Left renal cortex interstitium (tissue), 4 donors: Measurements from ENCODE around the gene BCAS3. TPM values are rescaled to one million over a fixed set of nuclear protein-coding genes. Genes with fewer than 3 reads are reported as not detected.
"Not testable (repeated sequence)": the region's sequence is repeated elsewhere in the genome, so short reads cannot be mapped to it uniquely, and the experiment has no call there.

Experiments
- DNase-seq, 4 donors: peaks; one replicate each; pipeline ENCODE4 v3.0.0-alpha.2; 2013; ENCODE audit warnings: low read depth in 4 of 4, low spot score in 2 of 4, missing footprints in 1 of 4
- polyA plus RNA-seq, 4 donors: library from polyadenylated mRNA; unstranded; fragments of 120-200 nt; gene quantifications; one replicate each; pipeline ENCODE4 v1.2.1, GENCODE V29; 2013; ENCODE audit not compliant: insufficient read length in 4 of 4

The BCAS3 gene
- polyA plus RNA-seq, 4 donors = 28.0 to 30.8 (median 29.6) TPM

DNA sequence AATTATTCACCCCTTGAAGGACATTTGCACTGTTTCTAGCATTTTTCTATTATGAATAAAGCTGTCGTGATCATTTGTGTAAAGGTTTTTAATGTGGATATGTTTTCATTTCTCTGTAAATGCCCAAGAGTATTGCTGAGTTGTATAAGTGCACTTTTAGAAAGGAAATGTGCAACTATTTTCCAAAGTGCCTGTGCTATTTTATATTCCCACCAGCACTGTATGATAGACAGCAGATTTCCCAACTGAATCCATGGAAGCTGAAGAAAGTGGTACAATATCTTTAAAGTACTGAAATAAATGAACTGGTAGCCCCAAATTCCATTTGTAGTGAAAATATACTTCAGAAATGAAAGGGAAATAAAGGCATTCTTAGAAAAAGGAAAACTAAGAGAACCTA, 238.4 kb downstream of the BCAS3 start:
- no peak for DNase-seq

DNA sequence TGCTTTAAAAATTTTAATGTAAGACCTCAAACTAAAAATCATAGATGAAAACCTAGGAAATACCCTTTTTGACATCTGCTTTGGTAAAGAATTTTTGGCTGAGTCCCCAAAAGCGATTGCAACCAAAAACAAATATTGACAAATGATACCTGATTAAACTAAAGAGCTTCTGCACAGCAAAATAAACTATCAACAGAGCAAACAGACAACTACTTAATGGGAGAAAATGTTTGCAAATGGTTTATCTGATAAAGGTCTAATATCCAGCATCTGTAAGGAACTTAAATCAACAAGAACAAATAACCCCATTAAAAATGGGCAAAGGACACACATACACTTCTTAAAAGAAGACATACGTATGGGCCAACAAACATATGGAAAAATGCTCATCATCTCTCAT, 242.5 kb downstream of the BCAS3 start:
- no peak for DNase-seq

DNA sequence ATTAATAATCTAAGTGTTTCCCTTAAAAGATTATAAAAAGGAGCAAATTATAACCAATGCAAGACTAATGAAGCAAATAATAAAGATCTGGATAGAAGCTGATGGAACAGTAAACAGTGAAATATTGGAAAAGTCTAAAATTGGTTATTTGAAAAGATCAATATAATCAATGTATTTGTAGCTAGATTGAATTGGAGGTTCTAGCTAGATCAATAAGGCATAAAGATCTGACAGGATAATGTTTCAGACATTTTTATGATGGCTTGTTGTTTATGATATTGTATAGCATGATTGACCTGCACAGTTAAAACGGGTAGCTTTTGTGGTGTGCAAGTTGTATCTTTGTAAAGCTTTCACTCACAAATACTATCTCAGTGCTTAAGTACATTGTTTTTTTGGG, 245.3 kb downstream of the BCAS3 start:
- DNase-seq = no peak

DNA sequence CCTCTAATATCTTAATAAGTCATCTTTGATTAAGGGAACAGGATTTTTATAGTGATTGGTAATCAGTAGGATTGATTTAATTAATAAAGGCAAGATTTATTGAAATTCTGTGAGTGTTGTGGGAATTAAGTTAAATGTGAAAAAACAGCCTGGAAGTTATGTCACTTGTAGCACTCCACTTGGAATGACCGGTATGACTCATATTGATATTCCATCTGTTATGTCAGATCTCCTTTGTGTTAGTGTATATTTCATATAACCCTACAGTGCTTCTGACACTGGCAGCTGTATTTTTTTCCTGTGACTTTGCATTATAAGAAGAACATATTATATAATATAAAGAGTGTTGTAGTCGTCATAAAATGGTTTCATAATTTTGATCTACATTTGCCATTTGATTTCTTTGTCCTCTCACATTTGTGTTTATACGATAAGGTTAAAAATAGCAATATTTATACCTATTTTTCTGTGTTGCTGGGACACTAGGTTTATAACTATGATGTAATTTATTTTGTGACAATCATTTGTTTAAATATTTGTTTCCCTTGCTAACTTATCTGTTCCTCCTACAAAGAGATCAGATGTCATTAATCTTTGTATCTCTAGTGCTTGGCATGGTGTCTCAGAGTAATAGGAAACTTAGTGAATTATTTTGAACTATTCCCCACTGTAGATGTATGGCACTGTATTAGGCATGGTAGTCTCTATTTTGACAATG, 249.0 kb downstream of the BCAS3 start:
- DNase-seq = no peak

DNA sequence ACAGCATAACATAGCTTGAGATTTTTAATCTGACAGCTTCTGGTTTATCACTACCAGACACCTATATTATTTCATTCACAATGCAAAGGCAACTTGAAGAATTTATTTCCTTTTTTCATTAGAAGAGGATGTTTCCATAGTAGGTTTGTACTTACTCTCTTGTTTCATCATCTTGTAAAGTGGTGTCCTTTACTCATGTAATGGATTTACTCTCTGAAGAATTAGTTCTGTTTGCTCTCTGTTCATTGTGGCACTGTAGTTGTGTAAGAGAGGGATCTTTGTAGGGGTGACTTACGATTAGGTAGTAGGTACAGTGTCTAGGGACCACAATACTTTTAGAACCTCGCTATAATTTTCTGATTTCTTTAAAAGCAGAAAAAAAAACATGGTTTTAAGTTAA, 256.1 kb downstream of the BCAS3 start:
- no peak for DNase-seq

DNA sequence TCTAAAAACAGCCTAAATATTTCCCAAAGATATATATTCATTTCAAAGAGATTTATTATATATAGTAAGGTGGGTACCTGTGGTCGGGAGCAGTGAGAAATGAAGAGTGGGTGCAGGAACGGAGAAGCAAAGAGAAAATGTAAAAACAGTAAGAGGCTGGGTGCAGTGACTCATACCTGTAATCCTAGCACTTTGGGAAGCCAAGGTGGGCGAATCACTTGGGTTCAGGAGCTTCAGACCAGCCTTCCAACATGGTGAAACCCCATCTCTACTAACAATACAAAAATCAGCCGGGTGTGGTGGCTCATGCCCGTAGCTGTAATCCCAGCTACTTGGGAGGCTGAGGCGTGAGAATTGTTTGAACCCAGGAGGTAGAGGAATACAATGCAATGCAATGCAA, 257.1 kb downstream of the BCAS3 start:
- DNase-seq = no peak

DNA sequence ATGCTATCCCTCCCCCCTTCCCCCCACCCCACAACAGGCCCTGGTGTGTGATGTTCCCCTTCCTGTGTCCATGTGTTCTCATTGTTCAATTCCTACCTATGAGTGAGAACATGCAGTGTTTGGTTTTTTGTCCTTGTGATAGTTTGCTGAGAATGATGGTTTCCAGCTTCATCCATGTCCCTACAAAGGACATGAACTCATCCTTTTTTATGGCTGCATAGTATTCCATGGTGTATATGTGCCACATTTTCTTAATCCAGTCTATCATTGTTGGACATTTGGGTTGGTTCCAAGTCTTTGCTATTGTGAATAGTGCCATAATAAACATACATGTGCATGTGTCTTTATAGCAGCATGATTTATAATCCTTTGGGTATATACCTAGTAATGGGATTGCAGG, 258.3 kb downstream of the BCAS3 start:
- DNase-seq = not testable (repeated sequence)

DNA sequence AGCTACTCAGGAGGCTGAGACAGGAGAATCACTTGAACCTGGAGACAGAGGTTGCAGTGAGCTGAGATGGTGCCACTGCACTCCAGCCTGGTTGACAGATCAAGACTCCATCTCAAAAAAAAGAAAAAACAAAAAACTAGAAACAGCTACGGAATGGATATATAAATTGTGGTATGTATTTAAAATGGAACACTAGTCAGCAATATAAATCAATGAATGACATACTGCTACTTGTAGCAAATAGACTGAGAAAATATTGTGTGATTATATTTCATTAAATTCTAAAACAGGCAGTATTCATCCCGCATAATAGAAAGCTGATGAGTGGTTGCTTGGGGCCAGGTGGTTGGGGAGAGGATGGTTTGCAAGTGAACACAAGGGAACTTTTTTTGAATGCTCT, 261.7 kb downstream of the BCAS3 start:
- DNase-seq = no peak

DNA sequence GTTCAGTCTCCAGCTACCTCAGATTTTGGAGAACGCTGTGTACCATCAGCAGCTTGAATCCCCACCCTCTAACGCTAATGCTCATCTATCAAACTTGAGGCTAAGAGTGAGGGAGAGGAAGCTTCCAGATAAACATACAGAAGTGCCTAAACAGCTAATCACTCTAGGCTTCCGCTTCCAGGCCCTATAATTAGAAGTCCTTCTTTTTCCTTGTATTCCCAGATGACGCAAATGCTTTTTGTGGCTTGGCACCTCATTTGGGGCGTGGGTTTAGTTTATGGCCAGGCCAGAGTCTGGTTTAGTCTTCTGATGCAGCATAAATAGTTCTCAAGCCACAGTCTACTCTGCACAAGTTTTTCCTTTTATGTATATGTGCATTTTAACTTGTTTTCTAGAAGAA, 263.4 kb downstream of the BCAS3 start:
- peak in 1 of 4 donors; percentile 9 for DNase-seq

DNA sequence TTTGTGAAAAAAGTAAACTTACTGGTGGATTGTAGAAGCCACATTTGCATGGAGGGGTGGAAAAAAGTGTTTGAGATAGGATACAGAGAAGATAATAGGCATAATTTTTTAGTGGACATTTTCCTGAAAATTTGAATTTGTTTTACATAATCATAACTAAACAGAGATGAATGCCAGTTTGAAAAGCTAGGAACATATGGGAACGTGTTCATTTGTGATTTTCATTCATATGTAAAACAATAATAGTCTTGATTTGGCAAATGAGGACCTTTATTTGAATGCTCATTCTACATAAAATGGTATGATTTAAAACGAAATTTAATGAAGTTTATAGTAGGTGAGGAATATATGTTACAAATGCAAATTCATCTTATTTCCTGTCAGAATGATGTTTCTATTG, 263.9 kb downstream of the BCAS3 start:
- no peak for DNase-seq

DNA sequence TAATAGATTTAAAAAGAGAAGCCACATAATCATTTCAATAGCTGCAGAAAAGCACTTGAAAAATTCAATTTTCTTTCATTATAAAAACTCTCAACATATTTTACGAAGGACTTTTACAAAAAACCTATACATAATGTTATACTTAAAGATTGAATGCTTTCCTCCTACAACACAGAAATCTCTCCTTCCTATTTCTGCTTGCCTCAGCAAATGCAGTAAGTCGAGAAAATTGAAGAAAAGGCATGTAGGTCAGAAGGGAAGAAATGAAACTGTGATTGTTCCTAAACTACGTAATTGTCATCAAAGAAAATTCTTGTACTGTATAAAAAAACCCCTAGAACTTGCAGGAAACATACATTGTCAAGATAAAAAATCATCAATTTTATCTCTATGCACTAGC, 267.1 kb downstream of the BCAS3 start:
- DNase-seq = no peak

DNA sequence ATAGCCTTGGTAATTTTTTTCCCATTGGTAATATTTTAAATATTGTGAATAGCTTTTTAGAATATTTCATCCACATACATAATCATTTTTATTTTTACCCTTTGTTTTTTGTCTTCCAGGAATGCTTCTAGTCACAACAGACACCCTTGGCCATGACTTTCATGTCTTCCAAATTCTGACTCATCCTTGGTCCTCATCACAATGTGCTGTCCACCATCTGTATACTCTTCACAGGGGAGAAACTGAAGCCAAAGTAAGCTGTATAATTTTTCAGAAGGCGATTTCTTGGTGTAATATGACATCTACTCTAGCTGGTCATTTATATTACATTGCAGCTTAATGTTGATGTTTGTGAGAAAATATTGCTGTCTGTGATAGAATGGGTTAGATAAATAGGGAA, 269.4 kb downstream of the BCAS3 start:
- no peak for DNase-seq

DNA sequence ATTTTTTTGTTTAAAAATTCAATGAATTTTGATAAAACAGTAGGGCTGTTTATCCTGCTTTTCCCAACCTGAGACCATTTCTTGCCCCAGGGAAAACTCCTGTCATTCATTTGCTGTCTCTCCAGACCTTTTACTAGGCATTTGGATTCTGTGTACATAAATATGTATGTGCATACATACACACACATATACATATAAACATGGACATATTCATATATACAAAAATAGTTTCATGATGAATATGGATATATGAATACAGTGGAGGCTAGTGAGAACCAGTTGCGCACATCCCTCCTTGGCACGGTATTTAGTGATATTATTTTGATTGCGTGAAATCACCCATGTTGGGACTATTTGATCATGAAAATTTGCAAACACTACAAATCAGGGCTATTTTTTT, 269.9 kb downstream of the BCAS3 start:
- no peak for DNase-seq

DNA sequence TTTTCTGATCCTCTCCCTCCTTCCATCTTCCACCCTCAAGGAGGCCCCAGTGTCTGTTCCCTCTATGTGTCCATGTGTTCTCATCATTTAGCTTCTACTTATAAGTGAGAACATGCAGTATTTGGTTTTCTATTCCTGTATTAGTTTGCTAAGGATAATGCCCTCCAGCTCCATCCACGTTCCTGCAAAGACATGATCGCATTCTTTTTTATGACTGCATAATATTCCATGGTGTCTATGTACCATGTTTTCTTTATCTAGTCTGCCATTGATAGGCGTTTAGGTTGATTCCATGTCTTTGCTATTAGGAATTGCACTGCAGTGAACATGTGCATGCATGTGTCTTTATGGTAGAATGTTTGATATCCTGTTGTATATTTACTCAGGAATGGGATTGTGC, 275.1 kb downstream of the BCAS3 start:
- DNase-seq = no peak

DNA sequence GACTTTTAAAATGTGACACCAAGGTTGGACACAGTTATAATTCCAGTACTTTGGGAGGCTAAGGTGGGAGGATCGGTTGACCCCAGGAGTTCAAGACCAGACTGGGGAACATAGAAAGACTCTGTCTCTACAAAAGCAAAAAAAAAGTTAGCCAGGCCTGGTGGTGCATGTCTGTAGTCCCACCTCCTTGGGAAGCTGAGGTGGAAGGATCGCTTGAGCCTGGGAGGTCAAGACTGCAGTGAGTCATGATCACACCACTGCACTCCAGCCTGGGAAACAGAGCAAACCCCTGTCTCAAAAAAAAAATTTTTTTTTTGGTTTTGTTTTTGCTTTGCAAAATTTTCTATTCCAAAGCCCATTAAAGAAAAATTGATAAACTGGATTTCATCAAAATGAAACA, 281.4 kb downstream of the BCAS3 start:
- DNase-seq = no peak

DNA sequence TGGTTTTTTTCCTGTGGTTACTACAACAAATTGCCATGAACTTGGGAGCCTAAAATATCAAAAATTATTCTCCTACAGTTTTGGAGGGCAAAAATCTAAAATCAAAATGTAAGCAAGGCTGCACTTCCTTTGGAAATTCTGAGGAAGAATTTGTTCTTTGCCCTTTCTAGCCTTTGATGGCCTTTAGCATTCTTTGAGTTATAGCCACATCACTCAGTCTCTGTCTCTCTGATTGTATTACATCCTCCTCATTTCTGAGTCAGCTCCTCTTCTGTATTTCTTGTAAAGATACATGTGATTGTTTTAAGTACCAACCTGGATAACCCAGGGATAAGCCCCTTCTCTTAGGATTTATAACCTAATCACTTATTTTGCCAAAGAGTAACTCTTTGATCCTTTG, 282.0 kb downstream of the BCAS3 start:
- no peak for DNase-seq

DNA sequence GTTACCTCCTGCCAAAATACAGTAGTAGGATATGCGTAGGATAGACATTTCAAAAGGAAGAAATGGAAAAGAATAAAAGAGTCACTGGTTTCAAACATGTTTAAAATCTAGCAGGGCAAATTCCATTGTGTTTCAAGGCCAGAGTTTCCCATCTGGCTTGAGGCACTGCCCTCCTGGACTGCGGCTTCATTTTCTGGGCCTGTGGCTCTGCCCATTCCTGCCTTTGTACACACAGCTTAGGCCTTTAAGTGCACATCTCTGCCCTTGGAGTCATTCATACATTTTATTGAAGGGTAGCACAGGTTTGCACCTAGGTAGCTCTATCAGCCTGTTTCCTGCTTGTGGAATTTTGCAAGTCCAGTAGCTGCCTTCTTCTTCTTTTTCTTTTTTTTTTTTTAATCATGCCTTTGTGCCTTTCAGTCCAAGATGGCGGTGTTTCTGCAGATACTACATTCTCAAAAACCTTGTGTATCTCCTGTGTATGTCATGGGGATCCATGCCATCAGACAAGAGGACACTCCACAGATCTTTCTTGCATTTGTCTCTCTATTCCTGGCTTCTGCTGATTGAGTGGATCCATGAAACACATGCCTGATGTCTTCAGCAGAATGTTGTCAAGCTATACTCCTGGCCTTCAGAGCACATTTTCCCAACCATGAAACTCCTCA, 282.9 kb downstream of the BCAS3 start:
- no peak for DNase-seq

DNA sequence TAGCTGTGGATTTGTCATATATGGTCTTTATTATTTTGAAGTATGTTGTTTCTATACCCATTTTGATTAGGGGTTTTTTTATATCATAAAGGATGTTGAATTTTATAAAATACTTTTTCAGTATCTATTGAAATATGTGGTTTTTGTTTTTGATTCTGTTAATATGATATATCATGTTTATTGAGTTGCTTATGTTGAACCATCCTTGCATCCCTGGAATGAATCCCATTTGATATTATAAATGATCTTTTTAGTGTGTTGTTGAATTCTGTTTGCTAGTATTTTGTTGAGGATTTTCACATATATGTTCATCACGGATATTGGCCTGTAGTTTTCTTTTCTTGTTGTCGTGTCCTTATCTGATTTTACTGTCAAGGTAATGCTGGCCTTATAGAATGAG, 286.5 kb downstream of the BCAS3 start:
- DNase-seq = no peak

DNA sequence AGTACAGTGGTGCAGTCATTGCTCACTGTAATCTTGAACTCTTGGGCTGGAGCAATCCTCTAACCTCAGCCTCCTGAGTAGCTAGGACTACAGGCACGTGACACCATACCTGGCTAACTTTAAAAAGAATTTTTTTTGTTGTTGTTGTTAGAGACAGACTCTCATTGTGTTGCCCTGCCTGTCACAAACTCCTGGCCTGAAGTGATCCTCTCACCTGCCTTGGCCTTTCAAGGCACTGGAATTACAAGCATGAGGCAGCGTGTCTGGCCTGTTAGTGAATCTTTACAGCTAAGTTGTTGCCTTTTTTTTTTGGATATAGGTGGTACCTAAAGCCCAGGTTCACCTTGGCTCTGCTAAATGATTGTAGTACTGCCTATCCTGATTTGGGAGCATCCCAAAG, 290.6 kb downstream of the BCAS3 start:
- no peak for DNase-seq

DNA sequence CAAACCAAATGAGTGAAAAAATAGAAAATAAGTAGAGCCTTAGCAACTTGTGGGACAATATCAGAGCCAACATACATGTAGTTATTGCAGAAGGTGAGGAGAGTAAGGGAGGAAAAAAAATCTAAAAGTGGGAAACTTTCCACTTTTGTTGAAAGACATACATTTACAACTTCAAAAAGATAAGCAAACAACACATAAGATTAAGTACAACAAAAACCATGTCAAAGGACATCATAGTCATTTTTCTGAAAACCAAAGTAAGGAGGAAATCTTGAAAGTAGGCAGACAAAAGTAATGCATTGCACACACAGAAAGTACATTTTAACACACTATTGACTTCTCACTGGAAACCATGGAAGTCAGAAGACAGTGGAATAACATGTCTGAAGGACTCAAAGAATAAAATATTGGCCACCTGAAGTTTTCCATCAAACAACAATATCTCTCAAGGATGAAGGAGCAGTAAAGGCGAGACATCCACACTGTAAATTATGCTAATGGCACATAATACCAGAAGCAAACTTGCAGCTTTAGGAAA, 291.9 kb downstream of the BCAS3 start:
- DNase-seq = no peak

DNA sequence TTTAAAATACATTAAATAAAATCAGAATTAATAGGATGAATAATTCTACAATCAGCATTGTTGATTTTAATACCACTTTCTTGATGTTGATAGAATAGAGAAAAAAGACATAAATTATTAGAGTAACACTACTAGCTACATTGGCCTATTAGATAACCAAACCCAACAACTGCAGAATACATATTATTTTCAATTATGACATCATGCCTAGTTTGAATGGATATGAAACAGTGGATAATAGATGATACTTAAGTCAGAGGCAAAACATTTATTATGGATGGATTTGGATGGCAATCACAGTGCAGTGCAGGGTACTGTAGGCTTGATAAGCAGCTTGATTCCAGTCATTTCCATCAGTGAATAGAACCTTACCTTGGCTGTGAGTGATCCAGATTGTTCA, 293.1 kb downstream of the BCAS3 start:
- DNase-seq = no peak
